Raji (cell line): ENCODE results near the gene ZNF574.

ENCODE experiments used
- POLR2A ChIP-seq: IDR thresholded peaks from 2 replicates; pipeline ENCODE4 v1.6.1; 2011; ENCODE audit warnings: low read depth, low read length, control low read depth; ENCODE audit not compliant: insufficient read depth

ZNF574 gene

GRCh38 chr19:42053037-42053935 lies 22.7 kb upstream of the ZNF574 start:
- TF ChIP-seq POLR2A, result no peak

GRCh38 chr19:42054205-42054604 lies 21.8 kb upstream of the ZNF574 start:
- no peak for TF ChIP-seq POLR2A

- no peak for TF ChIP-seq POLR2A
Observed at GRCh38 chr19:42057846-42058245, 18.1 kb upstream of the ZNF574 start.

- TF ChIP-seq POLR2A, result no peak
Observed at GRCh38 chr19:42059196-42059595, 16.8 kb upstream of the ZNF574 start.

GRCh38 chr19:42060117-42060516 lies 15.8 kb upstream of the ZNF574 start:
- no peak for TF ChIP-seq POLR2A

- TF ChIP-seq POLR2A, result no peak
Observed at GRCh38 chr19:42062381-42062780, 13.6 kb upstream of the ZNF574 start.

GRCh38 chr19:42064432-42064831 lies 11.5 kb upstream of the ZNF574 start:
- no peak for TF ChIP-seq POLR2A

GRCh38 chr19:42065051-42065450 lies 10.9 kb upstream of the ZNF574 start:
- TF ChIP-seq POLR2A, result no peak

- no peak for TF ChIP-seq POLR2A
Observed at GRCh38 chr19:42065511-42065910, 10.5 kb upstream of the ZNF574 start.

- TF ChIP-seq POLR2A, result no peak
Observed at GRCh38 chr19:42066075-42066754, 9.8 kb upstream of the ZNF574 start.

- TF ChIP-seq POLR2A, result no peak
Observed at GRCh38 chr19:42067315-42067888, 8.6 kb upstream of the ZNF574 start.

GRCh38 chr19:42068361-42068755 lies 7.6 kb upstream of the ZNF574 start:
- TF ChIP-seq POLR2A, result no peak

- no peak for TF ChIP-seq POLR2A
Observed at GRCh38 chr19:42068756-42069571, 7.0 kb upstream of the ZNF574 start.

- TF ChIP-seq POLR2A, result no peak
Observed at GRCh38 chr19:42069619-42070351, 6.2 kb upstream of the ZNF574 start, which contains the start of gene GRIK5. GRIK5 (minus strand) TSS chr19:42070206; CDS start chr19:42065770, 4,436 bp downstream.
